K562 (cell line): Measurements from ENCODE around the gene DPP10. TPM values are rescaled to one million over a fixed set of nuclear protein-coding genes. Genes with fewer than 3 reads are reported as not detected.

ENCODE experiments used
- ATAC-seq: fragments of 200-7000 bp; cut with Tn5 transposase; 3 replicates; pipeline ENCODE4 v1.9.1; 2020; ENCODE audit warnings: moderate library complexity
- BruUV-seq: library from RNA; stranded (reverse); fragments of 400-500 nt; replicated peaks from 2 replicates; lab custom pipeline; 2021; lab: Mats Ljungman, UMichigan
- CTCF ChIA-PET: fragments of 300-600 bp; formaldehyde crosslinking; extraction: SDS; loops from one replicate; lab custom pipeline; 2021; ENCODE audit warnings: low intra/inter-chr PET ratio; lab: Yijun Ruan, JAX
- POLR2A ChIA-PET: fragments of 300-600, 350-650 bp; sonication (Branson Sonifier 250); formaldehyde crosslinking; extraction: SDS; loops from one replicate; lab custom pipeline; 2021; ENCODE audit warnings: antibody characterized with exemption, inconsistent platforms; lab: Yijun Ruan, JAX
- DNase-seq, 4 experiments: peaks; one replicate each; pipeline versions ENCODE4 v3.0.0 to v3.0.0-alpha.2; 2011 to 2018; ENCODE audit warnings: low spot score in 3 of 4, mixed read lengths in 3 of 4; ENCODE audit errors: extremely low read depth in 1 of 4
- FAIRE-seq: peaks from 2 replicates; lab custom pipeline; 2011; peaks lifted over from hg19 to GRCh38; lab: Jason Lieb, UNC
- H2AFZ ChIP-seq: 2 replicates; pipeline ENCODE4 v1.6.0; 2011; ENCODE audit warnings: low read depth, low read length, control low read depth, inconsistent platforms
- H3K27ac ChIP-seq: fragments of 200-600 bp; 3 replicates; pipeline ENCODE4 v1.8.0; 2011; ENCODE audit warnings: low read depth, mild to moderate bottlenecking, control low read depth, inconsistent platforms, low read length, moderate library complexity, mixed read lengths; ENCODE audit errors: extremely low read depth
- H3K27me3 ChIP-seq, 2 experiments: fragments of 300-600 bp in 1 of 2; 2 replicates in 1 of 2; 3 replicates in 1 of 2; pipeline versions ENCODE4 v1.6.0 to v1.8.0; 2011; ENCODE audit warnings: inconsistent platforms in 2 of 2, low read length in 2 of 2, mild to moderate bottlenecking in 1 of 2, mixed read lengths in 1 of 2, moderate library complexity in 1 of 2; ENCODE audit not compliant: control insufficient read depth in 2 of 2, insufficient read depth in 2 of 2
- H3K36me3 ChIP-seq: fragments of 300-600 bp; 3 replicates; pipeline ENCODE4 v1.8.0; 2011; ENCODE audit warnings: mild to moderate bottlenecking, low read length, inconsistent platforms; ENCODE audit not compliant: control insufficient read depth, insufficient read depth
- H3K4me1 ChIP-seq, 2 experiments: fragments of 200-600 bp in 1 of 2; replicated peaks in 1 of 2; 2 replicates in 1 of 2; 3 replicates in 1 of 2; pipeline versions ENCODE4 v1.5.1 to v1.8.0; 2011; ENCODE audit warnings: inconsistent platforms in 2 of 2, low read length in 2 of 2, mild to moderate bottlenecking in 1 of 2, mixed read lengths in 1 of 2, moderate library complexity in 1 of 2; ENCODE audit not compliant: control insufficient read depth in 2 of 2, insufficient read depth in 2 of 2
- H3K4me2 ChIP-seq: 2 replicates; pipeline ENCODE4 v1.6.1; 2011; ENCODE audit warnings: low read length, control low read depth, inconsistent platforms, mixed read lengths; ENCODE audit not compliant: insufficient read depth
- H3K4me3 ChIP-seq: fragments of 200-600 bp; sonication (generic), shearing (Covaris generic); 2 replicates; pipeline ENCODE4 v1.5.1; 2016; ENCODE audit warnings: control low read depth, inconsistent platforms
- H3K79me2 ChIP-seq: fragments of 200-600 bp; 3 replicates; pipeline ENCODE4 v1.8.0; 2011; ENCODE audit warnings: low read length, inconsistent platforms; ENCODE audit not compliant: control insufficient read depth, insufficient read depth
- H3K9ac ChIP-seq, 2 experiments: 2 replicates each; pipeline versions ENCODE4 v1.6.0 to v1.6.1; 2011; ENCODE audit warnings: low read depth in 2 of 2, low read length in 2 of 2, control low read depth in 1 of 2, inconsistent platforms in 1 of 2, mild to moderate bottlenecking in 1 of 2, mixed read lengths in 1 of 2; ENCODE audit not compliant: insufficient read depth in 1 of 2
- H3K9me1 ChIP-seq: one replicate; pipeline ENCODE4 v1.6.0; 2011; ENCODE audit warnings: inconsistent platforms, mild to moderate bottlenecking, low read length, moderate library complexity; ENCODE audit not compliant: control insufficient read depth, insufficient read depth
- H3K9me3 ChIP-seq: replicated peaks from 2 replicates; pipeline ENCODE4 v1.5.1; 2011; ENCODE audit warnings: low read depth, low read length, inconsistent platforms; ENCODE audit not compliant: control insufficient read depth, insufficient read depth
- H4K20me1 ChIP-seq: replicated peaks from 2 replicates; pipeline ENCODE4 v1.6.1; 2011; ENCODE audit warnings: low read length, inconsistent platforms, mixed read lengths; ENCODE audit not compliant: control insufficient read depth, insufficient read depth
- GABPB2 ChIP-seq: fragments of 250-450 bp; sonication (Bioruptor Pico); conservative IDR thresholded peaks from 2 replicates; pipeline ENCODE4 v1.5.1; 2021; ENCODE audit warnings: mild to moderate bottlenecking
- NFE2 ChIP-seq: IDR thresholded peaks from 2 replicates; pipeline ENCODE4 v1.6.1; 2014; ENCODE audit warnings: antibody characterized with exemption, low read depth
- POLR2AphosphoS5 ChIP-seq: IDR thresholded peaks from 2 replicates; pipeline ENCODE4 v1.6.1; 2011; ENCODE audit warnings: mild to moderate bottlenecking, low read depth, low read length, moderate library complexity; ENCODE audit not compliant: control insufficient read depth, insufficient read depth
- POLR2B ChIP-seq: fragments of 450-650 bp; IDR thresholded peaks from 2 replicates; pipeline ENCODE4 v1.6.1; 2018; ENCODE audit warnings: low read depth; ENCODE audit not compliant: partially characterized antibody
- SAP30 ChIP-seq: fragments of 200-600 bp; sonication (generic); IDR thresholded peaks from 2 replicates; pipeline ENCODE4 v1.6.1; 2012; ENCODE audit warnings: borderline replicate concordance, low read depth, mild to moderate bottlenecking, moderate library complexity, low read length, control low read depth, inconsistent platforms; ENCODE audit not compliant: insufficient read depth, poor library complexity, severe bottlenecking
- SMAD4 ChIP-seq: fragments of 250-450 bp; sonication (Bioruptor Pico); conservative IDR thresholded peaks from 2 replicates; pipeline ENCODE4 v1.8.0; 2021; ENCODE audit warnings: inconsistent platforms, mild to moderate bottlenecking, moderate library complexity
- TBL1XR1 ChIP-seq, 2 experiments: IDR thresholded peaks; 2 replicates each; pipeline ENCODE4 v1.6.1; 2012; ENCODE audit warnings: improper control_type of control experiment in 2 of 2, low read length in 2 of 2, mild to moderate bottlenecking in 1 of 2
- ZBTB33 ChIP-seq: sonication (generic); formaldehyde crosslinking; IDR thresholded peaks from 2 replicates; pipeline ENCODE4 v1.8.1; 2023; ENCODE audit warnings: mild to moderate bottlenecking, missing genetic modification reagents
- ZNF407 ChIP-seq: fragments of 450-650 bp; IDR thresholded peaks from 2 replicates; pipeline ENCODE4 v1.6.1; 2016; ENCODE audit warnings: low read depth
- WGBS: fragments of 100-300 bp; shearing (Covaris generic); methylation state at CpG from one replicate; pipeline ENCODE4 v1.1.6; 2016; ENCODE audit warnings: low coverage, mixed read lengths; ENCODE audit not compliant: insufficient coverage; ENCODE audit errors: missing lambda C conversion rate; 5-methylcytosine and 5-hydroxymethylcytosine counted together
- in situ Hi-C: fragments of 300-500 bp; cut with MboI; formaldehyde crosslinking; loops from 4 replicates; pipeline ENCODE4 v1.15.0; 2018; ENCODE audit warnings: inconsistent platforms, mixed read lengths
- intact Hi-C: fragments of 100-400 bp; cut with micrococcal nuclease; formaldehyde crosslinking; loops from 2 replicates; pipeline ENCODE4 v1.14.2; 2022
- polyA plus RNA-seq, 8 experiments: library from polyadenylated mRNA; depleted of rRNA in 4 of 8; stranded (reverse) in 5 of 8; unstranded in 3 of 8; fragments of >200 nt; fragmentation: Nextera tagmentation in 2 of 8; fragmentation: Illumina TruSeq in 1 of 8; extraction: Ambion mirVana in 2 of 8; extraction: Trizol in 1 of 8; gene quantifications; 2 replicates each; pipeline versions ENCODE4 v1.2.1 to v1.2.3, GENCODE V29; 2011 to 2014; ENCODE audit warnings: inconsistent platforms in 1 of 8, missing spikeins in 1 of 8
- total RNA-seq, 7 experiments: library from RNA; depleted of rRNA in 6 of 7; stranded (reverse); fragments of >200 nt in 6 of 7; fragmentation: Illumina TruSeq in 2 of 7; extraction: Trizol in 2 of 7; gene quantifications; 2 replicates each; pipeline versions ENCODE4 v1.2.1 to v1.2.3, GENCODE V29; 2011 to 2021; ENCODE audit warnings: low replicate concordance in 1 of 7

Gene DPP10
- total and polyA plus RNA-seq, 9 of the 15 experiments (the other 6 are each of a cell fraction or from before 2014, with no cell fraction given), result not detected

GRCh38 chr2:114859726-114860510 is 417.5 kb downstream of the DPP10 start:
- H3K79me2 ChIP-seq, result no peaks in the 10 kb centered on the region
- H3K4me3 ChIP-seq, result no peak overlapping the region
- no peaks in the 10 kb centered on the region for H4K20me1 ChIP-seq
- FAIRE-seq (no peak), DNase-seq (no peak), ATAC-seq (no peak)
- in situ Hi-C loops, result no loop called here
- no peaks in the 10 kb centered on the region for H3K36me3 ChIP-seq
- H3K4me1 ChIP-seq, result no peaks in the 10 kb centered on the region
- no peaks in the 10 kb centered on the region for H3K9me1 ChIP-seq
- POLR2A ChIA-PET, result no interaction called here
- no peak overlapping the region for H2AFZ ChIP-seq
- no peak overlapping the region for H3K9ac ChIP-seq
- no peak for TF ChIP-seq SMAD4 (CRISPR knock-in tag)
- no peak for TF ChIP-seq ZBTB33 (CRISPR knock-in tag)
- TF ChIP-seq SAP30, result no peak
- TF ChIP-seq TBL1XR1 (IDR thresholded peaks at IDR 0.05; ENCODE audit: low read length in 2 of 2), result no peak
- TF ChIP-seq ZNF407, result no peak
- TF ChIP-seq POLR2B, result no peak
- no peak for TF ChIP-seq GABPB2 (CRISPR knock-in tag)
- no peak for TF ChIP-seq NFE2
- no peak for TF ChIP-seq POLR2AphosphoS5
- H3K4me2 ChIP-seq, result no peak overlapping the region
- no peak overlapping the region for H3K27ac ChIP-seq
- CTCF ChIA-PET, result no interaction called here
- H3K27me3 ChIP-seq, result no peaks in the 10 kb centered on the region
- no peaks in the 10 kb centered on the region; the same call in 1 of the 2 replicates for H3K9me3 ChIP-seq
- intact Hi-C loops, result no loop called here
- no TSS peak for BruUV-seq
- WGBS, result 2% methylated on average over 6 of the region's 6 CpGs
